ENCODE data around the gene YPEL2. TPM values are rescaled to one million over a fixed set of nuclear protein-coding genes. Genes with fewer than 3 reads are reported as not detected.

YPEL2 gene
- total RNA-seq, 4 donors from 2014 or later = 16.5 to 24.1 (median 21.8) TPM

DNA sequence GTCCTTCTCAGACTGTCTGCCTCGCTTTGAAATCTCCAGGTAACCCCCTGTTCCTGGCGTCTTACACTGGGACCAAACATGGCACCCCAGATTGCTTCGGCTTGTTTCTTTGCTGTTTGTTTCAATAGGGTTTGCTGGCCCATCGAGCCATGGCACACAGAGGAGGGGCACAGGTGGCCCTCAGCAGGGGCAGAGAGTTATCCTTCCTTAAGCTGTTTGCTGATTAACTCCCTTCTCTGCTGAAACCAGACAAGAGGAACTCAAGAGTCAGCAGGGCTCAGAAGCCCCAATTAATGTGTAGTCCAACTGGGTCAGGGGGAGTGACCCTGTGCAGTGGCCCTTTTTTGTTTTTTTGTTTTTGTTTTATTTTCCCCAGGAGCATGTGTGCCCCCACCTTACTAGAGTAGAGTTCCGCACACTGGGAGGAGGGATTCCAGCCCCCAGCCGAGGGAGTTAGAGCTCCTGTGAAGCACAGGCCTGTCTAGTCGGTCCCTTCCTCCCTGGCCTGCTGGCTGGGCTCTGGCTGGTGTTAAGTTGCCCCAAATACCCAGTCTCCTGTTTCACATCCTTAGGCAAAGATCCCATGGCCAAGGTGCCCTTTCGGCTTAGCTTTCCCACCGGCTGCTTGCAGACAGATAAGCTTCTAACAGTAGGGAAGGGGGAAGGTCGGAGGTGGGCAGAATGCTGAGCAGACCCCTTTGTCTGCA is 39.3 kb downstream of the YPEL2 start:
- Histone ChIP-seq H3K4me1 (peaks cover 17 to 88% (median 38%) of the 10 kb centered on the region in 4 donors), H3K4me3 (no peak overlapping the region), H3K36me3 (no peaks in the 10 kb centered on the region), H3K27ac (peak overlapping the region; percentile 70 to 91 (median 77)), H3K9me3 (no peaks in the 10 kb centered on the region), H3K27me3 (no peaks in the 10 kb centered on the region)
- peak in 1 of 3 donors; percentile 25 for DNase-seq
- no peak for TF ChIP-seq POLR2A (IDR thresholded peaks at IDR 0.05)
- TF ChIP-seq, protein P1, sequence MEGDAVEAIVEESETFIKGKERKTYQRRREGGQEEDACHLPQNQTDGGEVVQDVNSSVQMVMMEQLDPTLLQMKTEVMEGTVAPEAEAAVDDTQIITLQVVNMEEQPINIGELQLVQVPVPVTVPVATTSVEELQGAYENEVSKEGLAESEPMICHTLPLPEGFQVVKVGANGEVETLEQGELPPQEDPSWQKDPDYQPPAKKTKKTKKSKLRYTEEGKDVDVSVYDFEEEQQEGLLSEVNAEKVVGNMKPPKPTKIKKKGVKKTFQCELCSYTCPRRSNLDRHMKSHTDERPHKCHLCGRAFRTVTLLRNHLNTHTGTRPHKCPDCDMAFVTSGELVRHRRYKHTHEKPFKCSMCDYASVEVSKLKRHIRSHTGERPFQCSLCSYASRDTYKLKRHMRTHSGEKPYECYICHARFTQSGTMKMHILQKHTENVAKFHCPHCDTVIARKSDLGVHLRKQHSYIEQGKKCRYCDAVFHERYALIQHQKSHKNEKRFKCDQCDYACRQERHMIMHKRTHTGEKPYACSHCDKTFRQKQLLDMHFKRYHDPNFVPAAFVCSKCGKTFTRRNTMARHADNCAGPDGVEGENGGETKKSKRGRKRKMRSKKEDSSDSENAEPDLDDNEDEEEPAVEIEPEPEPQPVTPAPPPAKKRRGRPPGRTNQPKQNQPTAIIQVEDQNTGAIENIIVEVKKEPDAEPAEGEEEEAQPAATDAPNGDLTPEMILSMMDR (IDR thresholded peaks at IDR 0.05) = no peak

DNA sequence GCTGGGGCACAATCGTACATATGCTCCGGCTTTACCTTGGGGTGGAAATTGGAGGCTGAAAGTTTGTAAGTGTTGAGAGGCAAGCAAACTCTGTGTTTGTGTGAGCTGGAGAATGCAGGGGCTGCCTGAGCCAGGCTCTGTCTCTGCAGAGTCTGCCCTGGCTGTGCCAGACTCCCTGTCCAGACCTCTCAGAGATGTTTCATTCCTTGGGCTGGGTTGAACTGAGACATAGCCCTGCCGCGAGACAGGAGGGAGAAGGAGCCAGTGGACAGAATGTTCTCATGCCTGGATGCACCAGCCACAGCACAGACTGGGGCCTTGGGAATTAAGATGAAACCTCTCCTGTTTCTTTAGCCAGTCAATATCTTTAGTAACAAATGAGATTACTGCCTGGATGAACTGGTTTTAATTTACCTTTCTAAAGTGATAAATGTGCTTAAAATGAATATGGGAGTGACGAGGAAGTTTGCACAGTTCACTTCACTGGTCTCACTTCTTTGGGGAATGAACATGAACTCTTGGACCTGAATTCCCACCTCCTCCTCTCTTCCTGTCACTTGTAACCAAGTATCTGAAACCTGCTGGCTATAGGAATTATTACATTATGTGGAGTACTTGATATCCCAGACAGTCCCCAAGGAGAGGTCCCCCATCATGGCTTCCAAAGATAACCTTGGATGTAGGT is 40.1 kb downstream of the YPEL2 start:
- TF ChIP-seq, protein P1 (IDR thresholded peaks at IDR 0.05) = no peak
- TF ChIP-seq POLR2A (IDR thresholded peaks at IDR 0.05) = no peak
- Histone ChIP-seq H3K27ac (peak overlapping the region; percentile 70 to 91 (median 77)), H3K9me3 (no peaks in the 10 kb centered on the region), H3K4me1 (peaks cover 14 to 80% (median 34%) of the 10 kb centered on the region in 4 donors), H3K27me3 (no peaks in the 10 kb centered on the region), H3K36me3 (no peaks in the 10 kb centered on the region), H3K4me3 (no peak overlapping the region)
- peak in 2 of 3 donors; percentile 54 to 56 for DNase-seq

DNA sequence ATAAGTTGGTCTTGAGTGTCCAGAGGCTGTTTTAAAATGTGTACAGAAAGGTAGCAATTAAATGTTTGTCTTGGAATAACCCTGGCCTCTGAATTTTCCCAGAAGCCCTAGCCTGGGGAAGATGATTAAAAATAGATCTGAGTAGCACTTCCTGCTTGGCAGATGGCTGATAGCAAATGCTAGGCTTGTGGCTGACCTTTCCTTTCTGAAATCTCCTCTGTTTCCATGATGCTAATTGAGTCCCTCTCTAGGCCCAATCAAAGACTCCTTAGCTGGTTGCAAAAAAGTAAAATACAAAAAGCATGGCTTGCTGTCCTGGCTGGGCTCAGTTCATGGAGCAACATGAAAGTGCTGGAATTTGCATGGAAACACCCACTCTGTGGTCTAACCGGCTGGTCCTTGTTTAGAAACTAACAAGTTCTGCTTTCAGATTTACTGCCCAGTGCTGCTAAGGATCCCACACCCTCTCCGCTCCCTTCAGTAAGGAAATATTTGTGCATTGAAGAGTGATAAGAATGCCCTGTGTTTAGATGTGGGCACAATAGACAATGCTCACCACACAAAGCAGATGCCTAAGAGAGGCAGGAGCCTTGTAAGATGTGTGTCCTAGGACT is 40.8 kb downstream of the YPEL2 start:
- Histone ChIP-seq H3K27ac (peak overlapping the region; percentile 70 to 91 (median 77)), H3K36me3 (no peaks in the 10 kb centered on the region), H3K27me3 (no peaks in the 10 kb centered on the region), H3K4me1 (peaks cover 13 to 73% (median 31%) of the 10 kb centered on the region in 4 donors), H3K9me3 (no peaks in the 10 kb centered on the region), H3K4me3 (peak overlapping the region in 1 of 4 donors; percentile 6)
- DNase-seq = peak in 2 of 3 donors; percentile 66 to 73
- no peak for TF ChIP-seq POLR2A (IDR thresholded peaks at IDR 0.05)
- TF ChIP-seq, protein P1 (IDR thresholded peaks at IDR 0.05) = no peak

DNA sequence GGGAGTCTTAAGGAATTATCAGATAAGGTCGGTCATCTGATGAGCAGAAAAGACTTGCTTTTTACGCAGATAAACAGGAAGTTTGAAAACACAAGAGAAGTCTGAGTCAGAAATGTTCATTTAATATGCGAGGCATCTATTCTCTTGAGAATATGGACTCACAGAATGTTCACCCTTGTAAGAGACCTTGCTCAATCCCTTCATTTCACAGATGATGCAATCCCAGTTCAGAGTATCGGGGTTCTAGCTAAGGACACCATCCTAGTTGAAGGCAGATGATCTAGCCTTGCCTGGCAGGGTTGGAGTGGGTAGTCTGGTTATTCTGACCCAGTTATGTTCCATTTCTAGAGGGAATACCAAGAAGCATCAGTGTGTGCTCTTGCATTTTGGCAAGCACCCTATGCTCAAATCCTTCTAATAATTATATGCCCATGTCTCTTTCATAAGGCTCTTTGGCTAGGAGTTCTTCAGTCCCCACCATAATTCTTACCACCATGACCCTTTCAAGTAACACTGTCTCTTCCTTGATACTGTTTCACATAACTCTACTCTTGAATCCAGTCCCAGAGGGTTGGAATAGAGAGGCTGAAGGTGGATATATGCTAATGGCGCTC is 42.5 kb downstream of the YPEL2 start:
- peak overlapping the region; percentile 70 to 91 (median 77) for H3K27ac ChIP-seq
- H3K9me3 ChIP-seq = no peaks in the 10 kb centered on the region
- no peak for TF ChIP-seq POLR2A (IDR thresholded peaks at IDR 0.05)
- TF ChIP-seq, protein P1 (IDR thresholded peaks at IDR 0.05) = no peak
- H3K4me3 ChIP-seq = no peak overlapping the region
- no peaks in the 10 kb centered on the region for H3K36me3 ChIP-seq
- no peaks in the 10 kb centered on the region for H3K27me3 ChIP-seq
- peaks cover 13 to 73% (median 29%) of the 10 kb centered on the region in 4 donors for H3K4me1 ChIP-seq
- DNase-seq = no peak

DNA sequence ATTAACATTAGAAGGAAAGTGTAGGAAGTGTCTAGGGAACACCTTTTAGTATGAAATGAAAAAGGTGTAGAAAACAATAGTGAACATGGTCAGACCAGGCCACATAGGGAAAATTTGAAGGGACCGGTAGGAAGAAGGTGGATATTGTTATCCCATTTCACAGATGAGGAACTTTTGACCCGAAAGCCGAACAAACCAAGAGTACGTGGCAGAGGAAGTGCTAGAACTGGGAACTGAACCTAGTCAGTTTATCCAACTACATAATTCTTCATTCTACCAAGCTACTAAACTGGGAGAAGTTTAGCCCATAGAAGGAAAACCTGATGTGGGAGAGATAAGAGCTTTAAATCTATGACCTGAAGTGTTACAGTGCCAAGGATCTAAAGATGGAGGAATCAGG is 43.2 kb downstream of the YPEL2 start:
- H3K4me3 ChIP-seq = no peak overlapping the region
- no peak for TF ChIP-seq POLR2A (IDR thresholded peaks at IDR 0.05)
- TF ChIP-seq, protein P1 (IDR thresholded peaks at IDR 0.05) = no peak
- H3K36me3 ChIP-seq = no peaks in the 10 kb centered on the region
- no peaks in the 10 kb centered on the region for H3K27me3 ChIP-seq
- H3K9me3 ChIP-seq = no peaks in the 10 kb centered on the region
- peak overlapping the region; percentile 70 to 91 (median 77) for H3K27ac ChIP-seq
- DNase-seq = no peak
- H3K4me1 ChIP-seq = peaks cover 13 to 69% (median 29%) of the 10 kb centered on the region in 4 donors

Measured in Peyer's patch (tissue), 4 donors.